Esophagus muscularis mucosa (tissue), 4 donors: ENCODE data around the gene UBL5.

Source experiments
- EP300 ChIP-seq: sonication (generic); formaldehyde crosslinking; IDR thresholded peaks from one replicate; pipeline ENCODE4 v1.6.1; 2017; ENCODE audit warnings: antibody characterized with exemption
- POLR2A ChIP-seq: fragments of 450-650 bp; IDR thresholded peaks from one replicate; pipeline ENCODE4 v1.6.1; 2017; ENCODE audit warnings: antibody characterized with exemption, moderate library complexity, mild to moderate bottlenecking, low read depth
- POLR2AphosphoS5 ChIP-seq, 2 donors: sonication (generic); formaldehyde crosslinking; IDR thresholded peaks; one replicate each; pipeline ENCODE4 v1.6.1; 2017; ENCODE audit warnings: antibody characterized with exemption in 2 of 2
- TF ChIP-seq, protein P1 (sequence below), 3 experiments: fragments of 200-600 bp in 2 of 3; fragments of 450-650 bp in 1 of 3; sonication (generic) in 2 of 3; IDR thresholded peaks; one replicate each; pipeline ENCODE4 v1.5.1; 2017 to 2019; ENCODE audit warnings: antibody characterized with exemption in 3 of 3, mild to moderate bottlenecking in 2 of 3, moderate library complexity in 1 of 3

DNA sequence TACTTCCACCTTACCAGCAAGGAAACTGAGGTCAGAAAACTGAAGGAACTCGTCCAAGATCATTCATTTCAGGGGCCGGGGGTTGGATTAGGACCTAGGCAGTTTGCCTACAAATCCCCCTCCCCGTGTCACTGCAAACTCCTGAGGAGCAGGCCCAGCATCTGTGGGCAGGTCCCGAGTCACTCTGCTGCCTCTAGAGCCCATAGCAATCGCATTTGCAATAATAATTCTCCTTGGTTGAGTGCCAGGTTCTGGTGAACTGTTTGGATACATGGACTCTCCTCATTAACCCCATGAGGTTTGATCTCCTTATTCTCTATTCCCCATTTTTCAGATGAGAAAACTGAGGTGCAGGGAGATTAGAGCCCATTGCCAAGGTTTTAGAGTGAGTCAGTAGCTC lies 8.3 kb downstream of the UBL5 start:
- TF ChIP-seq, protein P1, sequence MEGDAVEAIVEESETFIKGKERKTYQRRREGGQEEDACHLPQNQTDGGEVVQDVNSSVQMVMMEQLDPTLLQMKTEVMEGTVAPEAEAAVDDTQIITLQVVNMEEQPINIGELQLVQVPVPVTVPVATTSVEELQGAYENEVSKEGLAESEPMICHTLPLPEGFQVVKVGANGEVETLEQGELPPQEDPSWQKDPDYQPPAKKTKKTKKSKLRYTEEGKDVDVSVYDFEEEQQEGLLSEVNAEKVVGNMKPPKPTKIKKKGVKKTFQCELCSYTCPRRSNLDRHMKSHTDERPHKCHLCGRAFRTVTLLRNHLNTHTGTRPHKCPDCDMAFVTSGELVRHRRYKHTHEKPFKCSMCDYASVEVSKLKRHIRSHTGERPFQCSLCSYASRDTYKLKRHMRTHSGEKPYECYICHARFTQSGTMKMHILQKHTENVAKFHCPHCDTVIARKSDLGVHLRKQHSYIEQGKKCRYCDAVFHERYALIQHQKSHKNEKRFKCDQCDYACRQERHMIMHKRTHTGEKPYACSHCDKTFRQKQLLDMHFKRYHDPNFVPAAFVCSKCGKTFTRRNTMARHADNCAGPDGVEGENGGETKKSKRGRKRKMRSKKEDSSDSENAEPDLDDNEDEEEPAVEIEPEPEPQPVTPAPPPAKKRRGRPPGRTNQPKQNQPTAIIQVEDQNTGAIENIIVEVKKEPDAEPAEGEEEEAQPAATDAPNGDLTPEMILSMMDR (IDR thresholded peaks at IDR 0.05) = no peak
- TF ChIP-seq POLR2A (no peak), EP300 (no peak), POLR2AphosphoS5 (IDR thresholded peaks at IDR 0.05) (no peak)
